ENCODE results near the gene KLHL18. TPM values are rescaled to one million over a fixed set of nuclear protein-coding genes. Genes with fewer than 3 reads are reported as not detected.
A peak's percentile ranks its signal among the peaks of the same experiment; 100 is the strongest.
"Not testable (repeated sequence)": the region's sequence is repeated elsewhere in the genome, so short reads cannot be mapped to it uniquely, and the experiment has no call there.

The KLHL18 gene
- total RNA-seq, 3 donors from 2014 or later, result 17.0 to 28.7 (median 21.5) TPM

GRCh38 chr3:47347217-47347801 is 64.6 kb downstream of the KLHL18 start:
- TF ChIP-seq, protein P1, sequence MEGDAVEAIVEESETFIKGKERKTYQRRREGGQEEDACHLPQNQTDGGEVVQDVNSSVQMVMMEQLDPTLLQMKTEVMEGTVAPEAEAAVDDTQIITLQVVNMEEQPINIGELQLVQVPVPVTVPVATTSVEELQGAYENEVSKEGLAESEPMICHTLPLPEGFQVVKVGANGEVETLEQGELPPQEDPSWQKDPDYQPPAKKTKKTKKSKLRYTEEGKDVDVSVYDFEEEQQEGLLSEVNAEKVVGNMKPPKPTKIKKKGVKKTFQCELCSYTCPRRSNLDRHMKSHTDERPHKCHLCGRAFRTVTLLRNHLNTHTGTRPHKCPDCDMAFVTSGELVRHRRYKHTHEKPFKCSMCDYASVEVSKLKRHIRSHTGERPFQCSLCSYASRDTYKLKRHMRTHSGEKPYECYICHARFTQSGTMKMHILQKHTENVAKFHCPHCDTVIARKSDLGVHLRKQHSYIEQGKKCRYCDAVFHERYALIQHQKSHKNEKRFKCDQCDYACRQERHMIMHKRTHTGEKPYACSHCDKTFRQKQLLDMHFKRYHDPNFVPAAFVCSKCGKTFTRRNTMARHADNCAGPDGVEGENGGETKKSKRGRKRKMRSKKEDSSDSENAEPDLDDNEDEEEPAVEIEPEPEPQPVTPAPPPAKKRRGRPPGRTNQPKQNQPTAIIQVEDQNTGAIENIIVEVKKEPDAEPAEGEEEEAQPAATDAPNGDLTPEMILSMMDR (IDR thresholded peaks at IDR 0.05), result no peak
- no peaks in the 10 kb centered on the region for H3K4me1 ChIP-seq (ENCODE audit: low read depth)
- no peak overlapping the region for H3K4me3 ChIP-seq
- H3K9me3 ChIP-seq, result no peaks in the 10 kb centered on the region
- ATAC-seq (peak; percentile 53), DNase-seq (peak in 1 of 3 donors; percentile 14)
- intact Hi-C loops (cut with DNase I, micrococcal nuclease), result no loop called here
- peaks cover 3% of the 10 kb centered on the region for H3K36me3 ChIP-seq (ENCODE audit: low read depth)

GRCh38 chr3:47348411-47349154 is 65.8 kb downstream of the KLHL18 start:
- intact Hi-C loops (cut with DNase I, micrococcal nuclease), result no loop called here
- ATAC-seq (no peak), DNase-seq (no peak)
- Histone ChIP-seq H3K4me1 (ENCODE audit: low read depth) (no peaks in the 10 kb centered on the region), H3K36me3 (ENCODE audit: low read depth) (peaks cover 3% of the 10 kb centered on the region), H3K4me3 (no peak overlapping the region), H3K9me3 (no peaks in the 10 kb centered on the region)
- TF ChIP-seq, protein P1 (IDR thresholded peaks at IDR 0.05), result no peak

DNA sequence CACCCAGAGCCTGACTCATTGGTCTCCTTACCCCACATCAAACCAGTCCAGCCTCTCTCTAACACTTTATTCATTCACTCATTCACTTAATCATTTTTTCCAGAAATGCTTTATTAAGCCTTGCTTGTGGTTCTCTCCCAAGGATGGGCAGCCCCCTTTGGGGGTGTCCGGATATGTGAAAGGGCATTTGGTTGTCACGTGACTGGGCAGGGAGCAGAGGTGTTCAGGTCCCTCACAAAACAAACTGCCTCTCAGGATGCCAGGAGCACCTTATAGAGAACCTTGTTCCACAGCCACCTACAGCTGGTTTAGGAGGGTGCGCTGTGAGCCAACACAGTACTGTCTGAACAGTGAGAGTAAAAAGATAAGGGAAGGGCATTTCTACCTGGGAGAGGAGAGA is 72.3 kb downstream of the KLHL18 start:
- DNase-seq, result no peak
- no peaks in the 10 kb centered on the region for H3K4me1 ChIP-seq (ENCODE audit: low read depth)
- H3K9me3 ChIP-seq, result peaks cover 16% of the 10 kb centered on the region
- intact Hi-C loops (cut with DNase I, micrococcal nuclease), result no loop called here
- TF ChIP-seq, protein P1 (IDR thresholded peaks at IDR 0.05), result no peak
- H3K36me3 ChIP-seq (ENCODE audit: low read depth), result no peaks in the 10 kb centered on the region
- H3K4me3 ChIP-seq, result no peak overlapping the region
- ATAC-seq, result no peak

GRCh38 chr3:47356201-47356600 is 73.5 kb downstream of the KLHL18 start:
- peaks cover 18% of the 10 kb centered on the region for H3K9me3 ChIP-seq
- intact Hi-C loops (cut with DNase I, micrococcal nuclease), result no loop called here
- H3K4me1 ChIP-seq (ENCODE audit: low read depth), result no peaks in the 10 kb centered on the region
- TF ChIP-seq, protein P1 (IDR thresholded peaks at IDR 0.05), result no peak
- no peak overlapping the region for H3K4me3 ChIP-seq
- ATAC-seq, result no peak
- DNase-seq, result no peak
- H3K36me3 ChIP-seq (ENCODE audit: low read depth), result no peaks in the 10 kb centered on the region

DNA sequence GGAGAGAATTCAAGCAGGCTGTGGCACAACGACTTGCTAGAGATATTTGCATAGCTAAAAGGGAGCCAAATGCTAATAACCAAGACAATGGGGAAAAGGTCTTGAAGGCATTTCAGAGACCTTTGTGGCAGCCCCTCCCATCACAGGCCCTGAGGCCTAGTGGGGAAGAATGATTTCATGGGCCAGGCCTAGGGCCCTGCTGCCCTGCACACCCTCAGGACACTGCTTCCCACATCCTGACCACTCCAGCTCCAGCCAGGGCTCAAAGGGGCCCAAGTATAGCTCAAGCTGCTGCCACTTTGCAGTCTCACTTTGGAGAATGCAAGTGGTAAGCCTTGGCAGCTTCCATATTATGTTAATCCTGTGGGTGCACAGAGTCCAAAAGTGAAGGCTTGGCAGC is 76.6 kb downstream of the KLHL18 start:
- H3K4me1 ChIP-seq (ENCODE audit: low read depth), result no peaks in the 10 kb centered on the region
- H3K9me3 ChIP-seq, result peaks cover 18% of the 10 kb centered on the region
- no peaks in the 10 kb centered on the region for H3K36me3 ChIP-seq (ENCODE audit: low read depth)
- ATAC-seq, result no peak
- no peak for DNase-seq
- TF ChIP-seq, protein P1 (IDR thresholded peaks at IDR 0.05), result no peak
- intact Hi-C loops (cut with DNase I, micrococcal nuclease), result no loop called here
- H3K4me3 ChIP-seq, result no peak overlapping the region

- intact Hi-C loops (cut with DNase I, micrococcal nuclease); H3K4me1 ChIP-seq (ENCODE audit: low read depth); DNase-seq; H3K36me3 ChIP-seq (ENCODE audit: low read depth); H3K4me3 ChIP-seq: not testable (repeated sequence)
- H3K9me3 ChIP-seq, result peaks cover 18% of the 10 kb centered on the region
- ATAC-seq, result peak; percentile 58
Observed at GRCh38 chr3:47360110-47360517, 77.4 kb downstream of the KLHL18 start.
